ENCODE results near the gene KLHL21.

Gene KLHL21

GRCh38 chr1:6599141-6599975 is 3.3 kb downstream of the KLHL21 start:
- peak; percentile 50 for DNase-seq

GRCh38 chr1:6597777-6598131 is 4.9 kb downstream of the KLHL21 start:
- no peak for DNase-seq

- DNase-seq: no peak
Measured at GRCh38 chr1:6596886-6597776, 5.5 kb downstream of the KLHL21 start.

GRCh38 chr1:6596351-6596750 is 6.3 kb downstream of the KLHL21 start:
- DNase-seq: no peak

- DNase-seq: no peak
Measured at GRCh38 chr1:6594977-6595740, 7.5 kb downstream of the KLHL21 start.

GRCh38 chr1:6593810-6594209 is 8.9 kb downstream of the KLHL21 start:
- DNase-seq: no peak

GRCh38 chr1:6592865-6593593 is 9.6 kb downstream of the KLHL21 start:
- no peak for DNase-seq

- DNase-seq: no peak
Measured at GRCh38 chr1:6592441-6592840, 10.2 kb downstream of the KLHL21 start.

- no peak for DNase-seq
Measured at GRCh38 chr1:6591644-6592043, 11.0 kb downstream of the KLHL21 start.

GRCh38 chr1:6591222-6591621 is 11.4 kb downstream of the KLHL21 start:
- DNase-seq: no peak

GRCh38 chr1:6590046-6590445 is 12.6 kb downstream of the KLHL21 start:
- DNase-seq: no peak

GRCh38 chr1:6588893-6589520 is 13.7 kb downstream of the KLHL21 start:
- DNase-seq: no peak

- no peak for DNase-seq
Measured at GRCh38 chr1:6588128-6588892, 14.4 kb downstream of the KLHL21 start.

- no peak for DNase-seq
Measured at GRCh38 chr1:6587261-6588005, 15.2 kb downstream of the KLHL21 start.

GRCh38 chr1:6586404-6586816 is 16.3 kb downstream of the KLHL21 start:
- no peak for DNase-seq

- no peak for DNase-seq
Measured at GRCh38 chr1:6585841-6586240, 16.8 kb downstream of the KLHL21 start.

GRCh38 chr1:6585081-6585722 is 17.5 kb downstream of the KLHL21 start:
- no peak for DNase-seq

- DNase-seq: no peak
Measured at GRCh38 chr1:6584126-6585080, 18.3 kb downstream of the KLHL21 start.

GRCh38 chr1:6582370-6582769 is 20.3 kb downstream of the KLHL21 start:
- DNase-seq: no peak

All from activated gamma-delta T cell treated with Interleukin-2 at 50 U/mL for 16 hours (primary cell).